Gastroesophageal sphincter (tissue), 3 donors: ENCODE results near the gene GLG1.

ENCODE experiments used
- CTCF ChIP-seq, 4 experiments: fragments of 200-600 bp in 2 of 4; fragments of 450-650 bp in 2 of 4; sonication (generic) in 1 of 4; IDR thresholded peaks; one replicate each; pipeline ENCODE4 v1.5.1; 2017 to 2019; ENCODE audit warnings: antibody characterized with exemption in 4 of 4, mild to moderate bottlenecking in 2 of 4, moderate library complexity in 2 of 4
- POLR2AphosphoS5 ChIP-seq: sonication (generic); formaldehyde crosslinking; IDR thresholded peaks from one replicate; pipeline ENCODE4 v1.6.1; 2017; ENCODE audit warnings: antibody characterized with exemption

- TF ChIP-seq CTCF (IDR thresholded peaks at IDR 0.05) = no peak
- no peak for TF ChIP-seq POLR2AphosphoS5
Observed at GRCh38 chr16:74522160-74522559, 84.8 kb downstream of the GLG1 start.
